Neural progenitor cell (in vitro differentiated cells): ENCODE data around the gene OR4D1.

ENCODE experiments used
- CTCF ChIP-seq: fragments of 200-600 bp; sonication (generic); IDR thresholded peaks from 2 replicates; pipeline ENCODE4 v1.5.1; 2017; ENCODE audit warnings: antibody characterized with exemption, mild to moderate bottlenecking
- EZH2 ChIP-seq: fragments of 200-600 bp; sonication (generic); IDR thresholded peaks from 2 replicates; pipeline ENCODE4 v1.6.1; 2017; ENCODE audit warnings: antibody characterized with exemption, mild to moderate bottlenecking, moderate library complexity

DNA sequence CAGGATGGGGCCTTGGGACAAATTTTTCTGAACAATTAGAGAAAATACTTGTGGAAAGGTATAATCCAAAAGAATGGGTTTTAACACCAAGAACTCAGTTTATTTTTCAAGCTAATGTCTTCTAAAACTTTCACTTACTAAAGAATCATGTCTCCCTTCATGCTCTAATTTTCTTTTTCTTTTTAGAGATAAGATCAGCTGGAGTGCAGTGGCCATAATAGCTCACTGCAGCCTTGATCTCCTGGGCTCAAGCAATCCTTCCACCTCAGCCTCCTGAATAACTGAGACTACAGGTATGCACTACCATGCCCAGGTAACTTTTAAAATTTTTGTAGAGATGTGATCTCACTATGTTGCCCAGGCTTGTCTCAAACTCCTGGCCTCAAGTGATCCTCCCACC, 5.5 kb downstream of the OR4D1 start:
- TF ChIP-seq CTCF (no peak), EZH2 (no peak)
